ENCODE results near the gene CTDP1.
A peak's percentile ranks its signal among the peaks of the same experiment; 100 is the strongest.
"Not testable (repeated sequence)": the region's sequence is repeated elsewhere in the genome, so short reads cannot be mapped to it uniquely, and the experiment has no call there.

CTDP1 gene

DNA sequence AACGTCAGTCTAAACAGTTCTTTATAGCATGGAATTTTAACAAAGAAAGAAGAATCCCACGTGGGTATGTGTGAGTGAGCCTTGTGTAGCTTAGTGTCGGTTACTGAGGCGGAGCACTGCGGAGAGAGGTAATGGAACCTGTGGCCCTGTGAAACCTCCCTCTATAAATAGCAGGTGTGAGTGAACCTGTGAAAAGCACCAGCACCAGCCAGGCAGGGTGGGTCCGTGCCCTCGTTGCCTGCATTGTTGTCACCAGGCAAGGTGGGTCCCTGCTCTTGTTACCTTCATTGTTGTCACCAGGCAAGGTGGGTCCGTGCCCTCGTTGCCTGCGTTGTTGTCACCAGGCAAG is 4.7 kb downstream of the CTDP1 start:
- Mint-ChIP-seq H3K36me3 (peaks cover 2% of the 10 kb centered on the region), H3K27me3 (no peaks in the 10 kb centered on the region), H3K4me1 (ENCODE audit: low read depth) (peaks cover 71% of the 10 kb centered on the region), H3K27ac (peak overlapping the region; percentile 34), H3K9me3 (ENCODE audit: low read depth) (no peaks in the 10 kb centered on the region), H3K4me3 (peak overlapping the region; percentile 95)

- H3K4me1 Mint-ChIP-seq (ENCODE audit: low read depth): peaks cover 74% of the 10 kb centered on the region
- no peaks in the 10 kb centered on the region for H3K9me3 Mint-ChIP-seq (ENCODE audit: low read depth)
- H3K27ac Mint-ChIP-seq: peak overlapping the region; percentile 70
- peaks cover 2% of the 10 kb centered on the region for H3K36me3 Mint-ChIP-seq
- H3K4me3 Mint-ChIP-seq: peak overlapping the region; percentile 38
- no peaks in the 10 kb centered on the region for H3K27me3 Mint-ChIP-seq
These were observed 5.2 kb downstream of the CTDP1 start for GRCh38 chr18:79684787-79685186.

GRCh38 chr18:79685281-79685680 is 5.7 kb downstream of the CTDP1 start:
- Mint-ChIP-seq H3K27me3 (no peaks in the 10 kb centered on the region), H3K27ac (peak overlapping the region; percentile 11), H3K4me3 (peak overlapping the region; percentile 30), H3K36me3 (peaks cover 2% of the 10 kb centered on the region), H3K9me3 (ENCODE audit: low read depth) (no peaks in the 10 kb centered on the region), H3K4me1 (ENCODE audit: low read depth) (peaks cover 79% of the 10 kb centered on the region)

- peak overlapping the region; percentile 11 for H3K4me3 Mint-ChIP-seq
- no peaks in the 10 kb centered on the region for H3K9me3 Mint-ChIP-seq (ENCODE audit: low read depth)
- peaks cover 78% of the 10 kb centered on the region for H3K4me1 Mint-ChIP-seq (ENCODE audit: low read depth)
- H3K27ac Mint-ChIP-seq: peak overlapping the region; percentile 41
- peaks cover 2% of the 10 kb centered on the region for H3K36me3 Mint-ChIP-seq
- H3K27me3 Mint-ChIP-seq: no peaks in the 10 kb centered on the region
These were observed 6.4 kb downstream of the CTDP1 start for GRCh38 chr18:79685971-79686370.

DNA sequence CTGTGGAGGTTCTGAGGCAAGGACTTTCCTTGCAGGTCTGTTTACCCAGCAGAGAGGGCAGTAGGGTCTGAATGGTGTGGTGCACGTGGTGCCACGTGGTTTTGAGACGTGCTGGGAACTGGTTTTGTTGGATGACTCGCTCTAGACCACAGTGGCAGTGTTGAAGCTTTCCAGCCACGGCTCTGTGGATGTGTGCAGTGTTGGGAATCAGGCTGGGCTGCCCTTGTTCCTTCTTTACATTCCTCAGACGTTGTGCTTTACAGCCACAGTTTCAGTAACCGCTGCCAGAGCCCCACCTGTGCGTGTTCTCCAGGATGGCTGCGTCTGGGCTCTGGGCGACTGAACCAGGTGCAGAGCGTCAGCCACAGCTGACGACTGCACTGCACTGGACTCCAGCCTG is 8.2 kb downstream of the CTDP1 start:
- Mint-ChIP-seq H3K27me3 (no peaks in the 10 kb centered on the region), H3K36me3 (peaks cover 2% of the 10 kb centered on the region), H3K4me3 (no peak overlapping the region), H3K27ac (no peak overlapping the region), H3K4me1 (ENCODE audit: low read depth) (peaks cover 69% of the 10 kb centered on the region), H3K9me3 (ENCODE audit: low read depth) (no peaks in the 10 kb centered on the region)

DNA sequence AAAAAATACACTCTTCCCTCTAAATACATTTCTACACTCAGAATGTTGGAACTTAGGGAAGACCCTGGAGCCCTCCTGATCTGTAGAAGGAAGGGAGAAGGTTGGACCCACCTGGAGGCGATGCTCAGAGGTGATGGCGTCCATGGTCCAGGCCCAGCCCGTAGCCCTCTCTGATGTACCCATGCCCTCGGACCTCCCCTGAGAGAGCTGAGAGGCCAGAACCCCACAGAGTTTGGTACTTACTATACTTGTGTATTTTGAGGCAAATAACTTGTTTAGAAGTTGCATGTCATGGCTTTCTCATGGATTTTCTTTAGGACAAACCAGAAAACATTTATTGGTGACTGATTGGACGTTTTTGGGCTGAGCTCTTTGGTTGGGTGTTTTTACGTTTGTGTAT is 10.5 kb downstream of the CTDP1 start:
- Mint-ChIP-seq H3K27me3 (no peaks in the 10 kb centered on the region), H3K9me3 (ENCODE audit: low read depth) (no peaks in the 10 kb centered on the region), H3K36me3 (peaks cover 2% of the 10 kb centered on the region), H3K4me3 (no peak overlapping the region), H3K4me1 (ENCODE audit: low read depth) (peaks cover 49% of the 10 kb centered on the region), H3K27ac (no peak overlapping the region)

- Mint-ChIP-seq H3K4me3 (peak overlapping the region; percentile 20), H3K27me3 (no peaks in the 10 kb centered on the region), H3K27ac (no peak overlapping the region), H3K36me3 (peaks cover 2% of the 10 kb centered on the region), H3K4me1 (ENCODE audit: low read depth) (peaks cover 42% of the 10 kb centered on the region), H3K9me3 (ENCODE audit: low read depth) (no peaks in the 10 kb centered on the region)
These were observed 11.2 kb downstream of the CTDP1 start for GRCh38 chr18:79690586-79691482.

DNA sequence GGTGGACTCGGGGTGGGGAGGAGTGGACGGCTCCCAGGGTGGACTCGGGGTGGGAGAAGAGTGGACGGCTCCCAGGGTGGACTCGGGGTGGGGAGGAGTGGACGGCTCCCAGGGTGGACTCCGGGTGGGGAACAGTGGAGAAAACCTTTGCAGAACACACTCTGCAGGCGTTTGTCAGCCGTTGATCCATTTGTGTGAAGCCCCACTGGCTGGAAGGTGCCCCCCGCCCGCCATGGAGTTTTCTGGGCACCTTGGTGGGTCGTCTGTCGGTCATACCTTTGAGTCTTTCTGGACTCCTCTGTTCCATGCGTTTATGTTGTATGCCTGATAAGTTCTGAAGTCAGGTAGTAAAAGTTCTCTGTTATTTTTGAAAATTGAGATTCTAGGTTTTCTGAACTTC is 12.5 kb downstream of the CTDP1 start:
- Mint-ChIP-seq H3K4me1 (ENCODE audit: low read depth) (peaks cover 35% of the 10 kb centered on the region), H3K27ac (no peak overlapping the region), H3K27me3 (no peaks in the 10 kb centered on the region)

DNA sequence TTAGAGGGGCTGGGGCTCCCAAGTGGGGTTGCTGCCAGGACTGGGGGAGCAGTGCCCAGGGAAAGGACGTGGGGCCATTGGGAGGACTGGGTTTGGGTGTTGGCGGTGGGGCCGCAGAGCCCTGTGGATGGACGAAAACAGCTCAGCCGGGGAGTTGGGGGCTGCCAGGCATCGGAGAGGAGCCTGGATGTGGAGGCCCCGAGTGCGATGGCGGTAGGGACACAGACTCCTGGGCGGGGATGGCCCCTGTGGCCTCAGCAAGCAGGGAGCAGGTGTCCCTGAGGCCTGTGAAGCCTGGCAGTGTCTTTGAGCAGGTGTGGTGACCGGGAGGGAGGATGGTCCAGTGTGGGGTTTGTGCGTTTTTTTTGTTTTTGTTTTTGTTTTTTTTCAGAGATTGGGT is 13.3 kb downstream of the CTDP1 start:
- Mint-ChIP-seq H3K4me3 (no peak overlapping the region), H3K27ac (no peak overlapping the region), H3K27me3 (no peaks in the 10 kb centered on the region), H3K4me1 (ENCODE audit: low read depth) (peaks cover 33% of the 10 kb centered on the region), H3K9me3 (ENCODE audit: low read depth) (no peaks in the 10 kb centered on the region), H3K36me3 (no peaks in the 10 kb centered on the region)

More for the DNA sequence above, 12.5 kb downstream of the CTDP1 start:
- Mint-ChIP-seq H3K36me3 (no peaks in the 10 kb centered on the region), H3K9me3 (ENCODE audit: low read depth) (no peaks in the 10 kb centered on the region), H3K4me3 (no peak overlapping the region)

GRCh38 chr18:79693561-79694205 is 14.1 kb downstream of the CTDP1 start:
- Mint-ChIP-seq H3K4me3 (no peak overlapping the region), H3K4me1 (ENCODE audit: low read depth) (peaks cover 30% of the 10 kb centered on the region), H3K27me3 (no peaks in the 10 kb centered on the region), H3K27ac (no peak overlapping the region), H3K9me3 (ENCODE audit: low read depth) (no peaks in the 10 kb centered on the region), H3K36me3 (no peaks in the 10 kb centered on the region)

- not testable (repeated sequence) for H3K27ac Mint-ChIP-seq; H3K4me3 Mint-ChIP-seq; H3K27me3 Mint-ChIP-seq; H3K9me3 Mint-ChIP-seq (ENCODE audit: low read depth); H3K36me3 Mint-ChIP-seq
- peaks cover 24% of the 10 kb centered on the region for H3K4me1 Mint-ChIP-seq (ENCODE audit: low read depth)
These were observed 14.7 kb downstream of the CTDP1 start for GRCh38 chr18:79694206-79694894.

DNA sequence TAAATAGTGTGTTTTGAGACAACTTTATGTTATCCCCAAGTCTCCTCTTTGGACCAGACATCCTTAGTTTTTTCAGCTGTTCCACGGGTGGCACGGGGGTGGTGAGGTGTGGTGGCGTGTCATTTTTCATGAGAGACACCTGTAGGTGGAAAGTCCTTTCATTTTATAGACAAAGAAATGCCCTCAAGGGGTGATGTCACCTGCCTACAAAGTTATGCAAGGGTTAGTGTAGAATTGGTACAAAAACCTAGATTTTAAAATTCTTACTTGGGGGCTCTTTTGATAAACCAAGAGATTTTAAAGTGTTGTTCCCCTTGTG is 15.3 kb downstream of the CTDP1 start:
- Mint-ChIP-seq H3K9me3 (ENCODE audit: low read depth) (no peaks in the 10 kb centered on the region), H3K36me3 (no peaks in the 10 kb centered on the region), H3K27me3 (no peaks in the 10 kb centered on the region), H3K4me1 (ENCODE audit: low read depth) (peaks cover 22% of the 10 kb centered on the region), H3K27ac (no peak overlapping the region), H3K4me3 (no peak overlapping the region)

- Mint-ChIP-seq H3K27me3 (no peaks in the 10 kb centered on the region), H3K4me3 (no peak overlapping the region), H3K4me1 (ENCODE audit: low read depth) (peaks cover 18% of the 10 kb centered on the region), H3K9me3 (ENCODE audit: low read depth) (no peaks in the 10 kb centered on the region), H3K36me3 (no peaks in the 10 kb centered on the region), H3K27ac (no peak overlapping the region)
These were observed 15.7 kb downstream of the CTDP1 start for GRCh38 chr18:79695269-79695668.

GRCh38 chr18:79695856-79696850 is 16.6 kb downstream of the CTDP1 start:
- Mint-ChIP-seq H3K4me3 (no peak overlapping the region), H3K27ac (no peak overlapping the region), H3K9me3 (ENCODE audit: low read depth) (no peaks in the 10 kb centered on the region), H3K4me1 (ENCODE audit: low read depth) (peaks cover 11% of the 10 kb centered on the region), H3K27me3 (no peaks in the 10 kb centered on the region), H3K36me3 (no peaks in the 10 kb centered on the region)

Data from activated naive CD8-positive, alpha-beta T cell (primary cell).